Fibroblast of upper back skin (primary cell): Measurements from ENCODE around the gene TRPM1.

Experiments used
- DNase-seq: peaks from one replicate; pipeline ENCODE4 v3.0.0-alpha.2; 2013

Gene TRPM1

DNA sequence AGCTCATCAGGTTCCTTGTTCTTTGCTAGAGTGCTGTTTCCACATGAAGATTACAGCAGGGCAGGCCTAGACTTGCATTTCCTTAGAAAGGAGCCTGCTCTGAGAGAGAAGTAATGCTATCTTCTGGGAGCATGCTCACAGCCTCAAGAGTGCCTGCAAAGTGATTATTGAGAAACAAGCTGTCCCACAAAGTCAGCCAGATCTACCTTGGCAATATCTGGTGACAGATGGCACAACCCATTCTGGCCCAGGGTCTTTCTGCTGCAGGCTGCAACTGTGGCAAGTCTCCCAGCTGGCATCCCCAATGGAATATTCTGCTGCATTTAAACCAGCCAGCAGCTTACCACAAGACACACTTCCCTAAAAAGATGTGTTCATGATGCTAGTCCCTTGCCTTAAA, 139.4 kb downstream of the TRPM1 start:
- no peak for DNase-seq

DNA sequence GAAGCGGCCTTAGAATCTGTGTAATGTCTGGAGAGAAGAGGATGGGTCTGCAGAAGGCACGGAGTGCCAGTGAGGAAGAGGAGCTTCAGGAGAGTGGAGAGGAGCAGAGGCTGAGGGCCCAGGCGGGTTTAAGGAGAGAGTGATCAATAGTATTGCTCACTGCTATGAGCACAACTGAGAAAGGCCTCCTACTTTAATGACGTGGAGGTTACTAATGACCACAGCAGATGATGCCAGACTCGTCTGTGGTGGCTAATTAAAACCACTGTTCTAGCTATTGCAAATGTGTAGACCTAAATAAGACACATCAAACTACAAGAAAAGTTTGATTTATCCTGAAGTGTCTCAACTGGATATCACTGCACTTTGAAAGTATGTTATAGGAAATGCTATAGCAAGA, 143.3 kb downstream of the TRPM1 start:
- DNase-seq, result no peak

DNA sequence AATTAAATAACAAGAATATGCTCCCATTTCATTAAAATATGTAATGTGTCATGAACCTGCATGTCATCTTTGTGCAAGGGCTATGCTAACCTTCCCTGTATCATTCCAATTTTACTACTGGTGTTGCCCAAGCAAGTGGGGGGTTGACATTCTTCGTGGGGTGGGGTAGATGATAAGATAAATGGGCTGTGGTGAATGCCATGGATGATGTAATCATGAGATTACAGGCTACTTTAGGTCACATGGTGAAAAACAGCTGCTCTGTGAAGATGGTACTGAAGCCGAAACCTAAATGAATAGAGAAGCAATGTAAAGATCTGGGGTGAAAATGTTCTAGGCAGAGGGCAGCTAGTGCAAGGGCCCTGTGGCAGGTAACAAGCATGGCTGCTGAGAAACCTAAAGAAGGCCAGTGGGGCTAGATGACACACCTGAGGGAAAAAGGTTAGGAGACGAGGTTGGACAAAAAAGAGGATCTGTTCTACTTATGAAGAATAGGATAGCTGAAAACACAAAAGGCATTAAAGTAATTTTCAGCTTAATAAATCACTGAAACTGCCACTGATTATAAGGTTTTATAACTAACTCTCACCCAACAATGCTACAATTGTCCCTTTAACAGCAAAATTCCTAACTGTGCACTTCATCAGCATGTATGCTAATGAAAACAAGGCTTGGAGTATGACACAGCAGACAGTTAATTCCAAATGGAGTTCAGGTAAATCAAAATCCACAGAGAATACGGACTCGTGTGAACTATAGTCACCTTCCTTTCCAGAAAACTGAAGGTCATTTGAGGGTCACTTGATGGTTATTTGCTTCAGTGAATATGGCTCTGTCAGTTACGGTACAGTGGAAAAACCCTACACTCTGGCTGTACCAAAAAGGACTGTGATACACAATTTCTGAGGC, 145.1 kb downstream of the TRPM1 start:
- DNase-seq, result peak; percentile 26

DNA sequence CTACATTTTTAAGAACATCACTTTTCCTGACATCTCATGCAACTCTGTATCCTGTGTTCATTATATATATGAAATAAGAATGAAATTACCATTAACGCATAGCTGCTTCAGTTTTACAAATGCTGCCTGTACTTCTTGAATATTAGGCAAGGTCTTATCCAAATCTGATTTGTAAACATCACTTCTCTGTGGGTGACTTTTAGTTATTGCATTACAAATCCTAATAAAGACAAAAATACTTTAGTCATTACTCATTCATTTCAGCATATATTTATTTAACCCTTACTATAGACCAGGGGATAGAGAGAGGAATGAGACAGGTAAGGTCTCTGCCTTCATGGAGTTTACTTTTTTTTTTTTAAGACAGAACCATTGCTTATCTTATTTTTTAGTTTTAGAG, 146.9 kb downstream of the TRPM1 start:
- no peak for DNase-seq

DNA sequence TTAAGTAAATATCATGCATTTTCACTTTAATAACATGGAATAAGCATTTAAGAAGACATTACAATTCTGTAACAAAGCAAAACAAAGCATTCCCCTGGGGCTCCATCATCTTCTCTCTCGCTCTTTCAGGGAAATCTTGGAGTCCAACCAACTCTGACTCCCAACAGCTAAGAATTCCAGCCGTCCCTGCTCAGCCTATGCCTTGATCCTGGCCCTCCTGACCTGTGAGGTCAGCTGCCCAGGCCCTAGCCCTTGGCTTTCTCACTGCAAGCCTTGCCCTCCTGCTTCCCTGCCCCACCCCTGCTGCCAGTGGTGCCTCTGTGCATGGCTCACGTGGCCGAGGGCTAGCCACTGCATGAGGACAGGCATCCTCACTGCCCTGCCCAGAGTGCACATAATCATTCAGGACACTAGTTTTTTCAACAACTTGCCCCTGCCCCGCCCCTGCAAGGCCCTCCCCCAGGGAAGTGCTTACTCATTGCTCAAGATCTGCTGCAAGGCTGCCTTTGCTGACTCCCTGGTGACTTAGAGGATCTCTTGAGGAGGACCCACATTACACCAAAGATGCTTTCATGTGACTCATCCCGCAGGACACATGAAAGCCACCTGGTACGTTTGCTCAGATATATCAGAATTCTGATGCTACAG, 147.7 kb downstream of the TRPM1 start:
- peak; percentile 87 for DNase-seq

DNA sequence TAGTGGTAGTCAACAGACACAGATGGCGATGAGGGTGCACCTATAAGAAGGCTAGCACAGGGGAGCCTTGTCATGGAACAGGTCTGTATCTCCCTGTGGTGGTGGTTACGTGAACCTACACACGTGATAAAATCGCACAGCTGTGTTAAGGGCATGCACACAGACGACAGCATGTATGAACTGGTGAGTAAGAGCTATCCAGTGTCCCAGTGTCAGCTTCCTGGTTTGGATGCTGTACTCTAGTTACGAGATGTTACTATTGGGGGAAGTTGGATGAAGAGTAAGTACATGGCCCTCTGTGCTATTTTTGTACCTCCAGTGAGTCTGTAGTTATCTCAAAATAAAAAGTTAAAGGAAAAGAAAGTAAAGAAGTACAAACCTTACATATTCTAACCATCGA, 148.3 kb downstream of the TRPM1 start:
- no peak for DNase-seq
